GM18526 (cell line): ENCODE data around the gene PARD3.

Experiments used
- POLR2A ChIP-seq: IDR thresholded peaks from 3 replicates; pipeline ENCODE4 v1.6.1; 2011; ENCODE audit not compliant: insufficient read length; ENCODE audit errors: extremely low read depth

The PARD3 gene

DNA sequence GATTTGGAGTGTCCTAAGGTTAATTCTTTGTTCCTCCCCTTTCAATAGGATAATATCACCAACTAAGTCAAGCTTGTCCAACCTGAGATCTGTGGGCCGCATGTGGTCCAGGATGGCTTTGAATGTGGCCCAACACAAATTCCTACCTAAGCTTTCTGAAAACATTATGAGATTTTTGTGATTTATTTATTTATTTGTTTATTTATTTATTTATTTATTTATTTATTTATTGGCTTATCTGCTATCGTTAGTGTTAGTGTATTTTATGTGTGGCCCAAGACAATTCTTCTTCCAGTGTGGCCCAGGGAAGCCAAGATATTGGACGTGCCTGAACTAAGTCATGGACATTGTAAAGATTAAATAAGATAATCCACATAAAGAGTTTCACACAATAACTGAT, 446.0 kb downstream of the PARD3 start:
- TF ChIP-seq POLR2A = no peak

DNA sequence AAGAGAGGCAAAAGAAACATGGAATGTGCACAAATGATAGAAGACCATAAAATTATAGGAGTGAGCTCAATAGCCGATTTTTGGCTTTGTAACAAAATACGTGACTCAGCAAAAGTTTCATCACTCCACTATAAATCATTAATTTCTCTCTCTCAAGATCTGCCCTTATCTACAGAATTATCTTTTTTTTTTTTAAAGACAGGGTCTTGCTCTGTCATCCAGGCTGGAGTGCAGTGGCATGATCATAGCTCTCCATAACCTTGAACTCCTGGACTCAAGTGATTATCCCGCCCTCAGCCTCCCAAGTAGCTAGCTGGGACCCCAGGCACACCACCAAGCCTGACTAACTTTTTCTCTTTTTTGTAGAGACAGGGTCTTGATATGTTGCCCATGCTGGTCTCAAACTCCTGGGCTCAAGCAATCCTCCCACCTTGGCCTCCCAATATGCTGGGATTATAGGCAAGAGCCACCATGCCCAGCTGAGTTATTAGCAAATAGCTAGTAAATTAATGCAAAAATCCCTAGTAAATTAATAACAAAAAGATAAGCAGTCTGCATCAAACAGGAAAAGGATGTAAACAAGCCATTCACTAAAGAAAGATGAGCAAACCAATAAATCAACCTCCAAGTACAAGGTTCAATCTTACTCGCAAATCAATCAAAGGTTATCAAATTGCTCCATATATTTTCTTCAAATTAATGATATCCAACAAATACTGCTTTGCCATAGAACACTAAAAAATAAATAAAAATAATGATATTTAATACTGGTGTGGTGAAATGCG, 450.7 kb downstream of the PARD3 start:
- no peak for TF ChIP-seq POLR2A

DNA sequence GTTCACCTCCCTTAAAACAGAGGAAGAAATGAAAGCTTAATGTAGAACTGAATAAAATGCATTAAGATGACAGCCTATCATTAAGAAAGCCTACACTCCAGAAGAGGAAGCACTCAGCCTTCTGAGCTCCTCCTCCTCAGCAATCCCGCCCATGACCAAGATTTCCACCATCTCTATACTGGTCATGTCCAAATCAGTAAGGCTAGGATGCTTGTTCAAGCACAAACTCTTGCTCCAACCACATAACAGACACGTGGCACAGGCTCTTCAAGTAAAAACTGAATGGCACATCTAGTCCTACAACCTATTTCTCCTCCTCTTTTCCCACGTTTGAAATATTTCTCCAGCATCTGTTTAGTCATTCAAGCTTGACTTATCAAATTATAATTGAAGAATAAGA, 454.1 kb downstream of the PARD3 start:
- no peak for TF ChIP-seq POLR2A

DNA sequence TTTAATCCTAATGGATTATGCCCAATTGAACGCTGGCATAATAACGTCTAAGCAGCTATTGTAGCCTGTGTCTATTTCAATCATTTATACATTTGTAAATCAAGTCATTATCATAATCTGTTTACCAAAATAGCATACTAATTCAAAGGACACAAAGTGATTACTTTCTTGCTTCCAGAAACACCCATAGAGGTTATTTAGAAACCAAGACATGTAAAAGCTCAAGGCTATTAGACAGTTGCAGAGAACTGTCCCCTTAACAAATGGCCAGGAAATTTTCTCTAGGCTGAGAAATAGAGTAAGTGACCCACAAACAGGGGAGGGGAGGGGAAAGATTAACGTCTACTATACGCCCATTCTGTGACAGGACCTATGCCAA, 455.7 kb downstream of the PARD3 start:
- no peak for TF ChIP-seq POLR2A

DNA sequence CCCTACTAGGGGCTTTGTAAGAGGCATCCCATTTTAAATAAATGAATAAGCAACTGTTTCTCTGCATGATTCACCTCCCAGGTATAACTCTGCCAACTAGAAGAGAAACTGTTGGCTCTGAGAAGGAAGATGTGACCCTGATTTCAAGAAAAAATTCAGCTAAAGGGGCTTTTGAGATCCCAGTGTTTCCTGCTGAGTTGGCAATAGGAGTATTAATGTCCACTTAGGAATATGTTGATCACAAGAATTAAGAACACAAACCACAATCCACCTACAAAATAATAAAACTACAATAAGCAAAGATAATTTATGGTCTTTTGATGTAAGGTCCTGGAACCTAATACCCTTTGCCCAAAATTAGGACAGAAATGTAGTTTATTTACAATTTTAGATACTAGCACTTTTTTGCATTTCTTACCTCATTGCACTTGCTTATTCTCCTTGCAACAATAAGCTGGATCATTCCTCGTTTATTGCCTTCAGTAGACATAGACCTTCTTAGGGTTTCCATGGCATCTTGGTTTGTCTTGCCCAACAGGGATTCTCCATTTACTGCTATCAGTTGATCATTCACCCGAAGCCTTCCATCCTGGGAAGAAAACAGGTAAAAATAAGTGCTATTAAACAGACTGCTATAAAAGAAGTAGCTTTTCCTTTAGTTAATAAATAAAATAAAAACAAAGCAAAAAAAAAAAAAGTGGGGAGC, 456.2 kb downstream of the PARD3 start:
- TF ChIP-seq POLR2A = no peak

DNA sequence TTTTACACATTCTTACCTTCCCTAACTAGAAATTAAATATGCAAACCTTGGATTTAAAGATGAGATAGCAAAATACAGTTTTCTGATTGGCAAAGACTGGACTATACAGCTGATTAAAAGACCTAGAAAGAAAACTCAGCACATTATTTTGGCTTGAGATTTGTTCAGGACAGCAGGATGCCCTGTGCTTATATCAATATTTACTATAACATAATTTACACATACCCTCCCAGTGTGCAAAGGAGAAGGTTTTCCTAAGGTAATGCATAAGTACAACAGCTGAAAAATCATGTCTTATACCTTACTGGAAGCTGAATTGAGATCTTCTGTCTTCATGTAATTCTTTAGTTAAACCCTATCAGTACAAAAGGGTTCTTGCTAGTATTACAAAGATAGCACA, 458.6 kb downstream of the PARD3 start:
- no peak for TF ChIP-seq POLR2A

DNA sequence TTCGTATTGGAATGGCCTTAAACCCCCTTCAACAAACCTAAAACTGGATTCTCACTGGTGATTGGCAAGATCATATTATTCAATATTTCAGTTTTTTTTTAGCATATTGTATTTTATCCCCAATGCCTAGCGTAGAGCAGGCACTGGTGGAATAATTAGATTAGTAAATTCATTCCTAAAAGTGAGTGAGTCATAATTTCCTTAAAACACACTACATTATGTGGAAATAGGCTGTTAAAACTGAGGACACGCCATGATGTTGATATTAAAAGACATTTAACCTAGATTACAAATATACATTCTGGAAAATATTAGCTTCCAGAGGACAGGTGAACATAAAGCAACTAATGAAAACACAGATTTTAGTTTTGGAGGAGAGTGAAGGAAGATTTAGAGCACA, 463.9 kb downstream of the PARD3 start:
- TF ChIP-seq POLR2A = no peak

DNA sequence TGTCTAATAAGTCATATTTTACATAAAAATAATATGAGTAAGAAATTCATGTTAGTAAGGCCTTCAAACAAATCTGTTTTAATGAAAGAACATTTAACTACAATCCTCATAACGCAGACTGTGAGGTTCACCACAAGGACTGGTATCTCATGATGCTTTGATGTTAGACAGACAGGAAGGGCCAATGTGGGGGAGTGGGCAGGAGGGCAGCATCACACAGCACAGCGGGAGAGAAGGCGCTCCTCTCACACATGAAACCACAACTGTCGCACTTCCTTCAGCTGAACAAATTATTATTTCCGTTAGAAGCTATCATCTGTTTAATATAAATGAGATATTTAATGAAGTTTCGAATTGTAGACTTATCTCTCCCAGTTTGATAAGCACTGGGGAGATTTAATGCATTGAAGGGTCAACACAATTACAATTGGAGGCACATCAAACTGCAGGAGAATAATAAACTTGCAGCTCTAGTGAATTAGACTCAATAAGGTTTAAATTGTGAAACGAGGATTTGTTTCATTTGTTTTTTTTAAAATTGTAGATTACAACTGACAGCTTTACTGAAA, 466.1 kb downstream of the PARD3 start:
- no peak for TF ChIP-seq POLR2A

DNA sequence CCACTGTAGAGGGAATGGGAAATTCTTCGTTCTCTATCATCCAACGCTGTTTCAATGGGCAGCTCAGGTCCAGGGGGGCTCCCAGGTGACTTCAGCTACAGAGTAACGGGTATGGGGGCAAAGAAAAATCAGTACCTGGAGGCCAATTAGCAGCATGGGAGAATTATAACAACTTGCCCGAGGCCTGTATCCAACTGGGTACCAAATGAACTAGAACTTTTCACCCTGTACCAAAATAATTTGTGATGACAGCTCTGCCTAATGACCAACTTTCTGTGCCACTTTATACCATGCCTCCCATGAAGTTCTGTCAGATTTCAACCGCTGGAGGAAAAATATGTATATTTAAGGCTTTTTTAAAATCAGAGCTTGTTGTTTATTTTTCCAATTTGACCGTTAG, 467.1 kb downstream of the PARD3 start:
- no peak for TF ChIP-seq POLR2A

DNA sequence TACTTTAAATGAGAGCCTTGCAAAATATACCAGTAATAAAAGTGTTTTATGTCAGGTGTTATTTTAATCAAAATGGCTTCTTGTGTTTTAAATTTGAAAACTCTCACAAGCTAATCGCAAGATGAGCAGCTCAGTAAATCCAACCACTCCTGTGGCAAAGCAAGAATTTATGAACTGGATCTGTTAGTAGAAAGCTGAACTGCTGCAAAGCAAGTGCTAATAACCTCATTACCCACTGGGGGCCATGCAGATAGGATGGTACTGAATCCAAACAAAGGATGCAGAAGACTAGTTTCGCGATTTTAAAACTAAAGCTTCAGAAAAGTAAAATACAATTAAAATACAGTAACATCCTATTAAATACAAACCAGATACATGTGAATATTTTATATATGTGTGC, 468.0 kb downstream of the PARD3 start:
- TF ChIP-seq POLR2A = no peak

DNA sequence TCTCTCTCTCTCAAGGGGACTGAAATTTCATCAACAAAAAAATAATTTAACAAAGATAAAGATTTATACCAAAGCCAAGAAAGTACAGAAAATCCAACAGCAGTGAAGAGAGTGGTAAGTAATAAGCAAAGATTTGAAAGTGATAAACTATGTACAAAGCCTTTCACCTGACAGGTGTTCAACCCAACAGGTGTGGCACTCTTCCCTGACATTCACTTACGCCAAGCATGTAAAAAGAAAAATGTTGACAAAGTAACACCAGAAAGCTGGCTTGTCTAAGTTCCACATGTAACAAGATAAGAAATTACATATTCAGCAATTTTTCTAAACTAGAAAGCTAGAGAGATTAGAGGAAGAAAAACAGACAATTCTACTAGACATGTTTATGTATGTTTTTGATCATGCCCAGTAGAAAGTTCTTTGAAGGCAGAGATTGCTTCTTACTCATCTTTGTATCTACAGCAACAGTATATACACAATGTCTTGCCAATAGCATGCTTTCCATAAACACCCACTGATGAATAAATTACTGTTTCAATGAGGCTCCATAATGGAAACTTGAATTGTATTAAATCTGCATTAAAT, 468.5 kb downstream of the PARD3 start:
- no peak for TF ChIP-seq POLR2A

DNA sequence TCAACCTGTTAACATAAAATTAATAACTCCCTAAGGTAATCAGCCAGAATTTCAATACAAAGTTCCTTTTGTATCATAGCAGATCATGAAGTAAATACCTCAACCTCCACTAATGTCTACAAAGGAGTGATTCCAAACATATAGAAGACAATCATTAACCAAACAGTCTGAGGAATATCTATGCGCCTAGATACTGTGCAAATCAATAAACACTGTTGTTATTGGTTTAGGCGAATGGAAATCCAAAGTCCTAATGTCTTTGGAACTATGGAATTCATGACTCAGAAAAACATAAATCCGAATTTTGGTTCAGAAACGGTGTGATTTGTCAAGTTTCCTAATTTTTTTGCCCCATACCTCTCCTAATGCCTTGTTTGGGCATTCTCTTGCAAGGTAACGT, 469.7 kb downstream of the PARD3 start:
- TF ChIP-seq POLR2A = no peak

DNA sequence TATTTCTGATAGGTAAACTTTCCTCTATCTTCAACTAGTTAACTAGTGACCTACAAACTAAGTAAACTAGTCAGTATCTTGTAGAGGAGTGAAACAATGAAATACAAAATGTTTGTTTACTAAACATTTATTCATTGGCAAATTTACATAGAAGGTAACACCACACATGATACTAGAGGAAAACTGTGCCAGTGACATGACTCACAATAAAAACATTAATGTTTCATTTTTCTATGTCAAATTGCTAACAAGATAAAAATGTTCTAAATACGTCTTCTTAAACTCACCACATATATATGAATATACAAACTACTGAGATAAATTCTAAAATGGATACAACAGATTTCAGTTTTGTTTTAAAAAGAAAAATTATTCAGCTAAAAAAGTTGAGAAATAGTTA, 471.3 kb downstream of the PARD3 start:
- TF ChIP-seq POLR2A = no peak

DNA sequence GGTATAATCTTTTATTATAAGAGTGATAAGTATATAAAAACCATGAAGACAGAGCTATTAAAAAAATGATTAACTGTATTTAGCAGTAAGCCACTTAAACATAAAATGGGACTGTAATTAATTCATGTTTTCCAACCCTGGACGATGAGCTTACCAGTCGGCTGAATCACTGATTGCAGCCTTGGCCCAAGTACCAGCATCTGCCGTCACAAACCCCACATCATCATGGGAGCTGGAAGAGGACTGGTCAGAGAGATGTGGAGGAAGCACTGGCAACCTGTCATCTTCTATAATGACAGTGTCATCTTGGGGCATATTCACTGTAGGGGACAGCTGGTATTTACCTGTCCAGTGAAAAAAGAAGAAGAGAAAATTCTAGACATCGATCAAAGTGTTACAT, 473.6 kb downstream of the PARD3 start:
- TF ChIP-seq POLR2A = no peak

DNA sequence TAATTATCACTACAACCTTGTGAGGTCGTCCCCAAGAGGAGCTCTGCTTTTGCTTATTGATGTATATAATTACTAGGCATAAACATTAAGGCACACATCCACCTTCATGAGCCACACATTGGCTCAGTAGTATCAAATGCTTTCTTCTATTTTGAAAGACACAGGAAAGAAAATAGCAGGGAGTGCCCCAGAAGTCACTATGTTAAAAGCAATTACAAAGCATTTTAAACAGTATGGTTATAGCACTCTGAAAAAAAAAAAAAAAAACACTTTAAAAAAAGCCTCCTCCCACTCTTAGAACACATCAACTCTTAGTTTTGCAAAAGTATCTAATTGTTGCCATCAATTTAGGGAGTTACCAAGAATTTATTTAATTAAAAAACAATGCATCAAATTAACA, 474.2 kb downstream of the PARD3 start:
- TF ChIP-seq POLR2A = no peak
